Measurements from ENCODE around the gene PABPC3. TPM values are rescaled to one million over a fixed set of nuclear protein-coding genes. Genes with fewer than 3 reads are reported as not detected.

PABPC3 gene
- total RNA-seq, 3 donors from 2014 or later, result 0.17 to 0.22 TPM; not detected in 1

DNA sequence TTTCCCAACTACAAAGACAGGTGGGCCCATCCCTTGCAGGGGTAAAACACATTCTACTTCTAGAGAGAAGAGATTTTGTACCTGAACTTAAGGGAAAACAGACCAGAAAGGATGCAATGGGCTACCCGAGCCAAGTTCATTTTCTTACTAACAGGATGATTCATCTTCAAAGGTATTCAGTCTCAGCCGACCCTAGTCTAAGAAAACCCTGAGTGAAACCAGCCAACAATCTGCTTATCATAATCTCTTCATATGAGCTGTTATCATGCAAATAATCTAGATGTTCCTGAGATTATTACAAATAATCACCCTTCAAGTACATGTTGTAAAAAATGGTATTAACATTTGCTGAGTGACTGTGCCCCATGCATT, 15.6 kb downstream of the PABPC3 start:
- ATAC-seq, result no peak
- intact Hi-C loops (cut with DNase I, micrococcal nuclease), result no loop called here
- H3K4me1 ChIP-seq (ENCODE audit: low read depth), result no peaks in the 10 kb centered on the region
- H3K9me3 ChIP-seq, result no peaks in the 10 kb centered on the region
- no peaks in the 10 kb centered on the region for H3K36me3 ChIP-seq (ENCODE audit: low read depth)
- DNase-seq, result no peak
- TF ChIP-seq, protein P1, sequence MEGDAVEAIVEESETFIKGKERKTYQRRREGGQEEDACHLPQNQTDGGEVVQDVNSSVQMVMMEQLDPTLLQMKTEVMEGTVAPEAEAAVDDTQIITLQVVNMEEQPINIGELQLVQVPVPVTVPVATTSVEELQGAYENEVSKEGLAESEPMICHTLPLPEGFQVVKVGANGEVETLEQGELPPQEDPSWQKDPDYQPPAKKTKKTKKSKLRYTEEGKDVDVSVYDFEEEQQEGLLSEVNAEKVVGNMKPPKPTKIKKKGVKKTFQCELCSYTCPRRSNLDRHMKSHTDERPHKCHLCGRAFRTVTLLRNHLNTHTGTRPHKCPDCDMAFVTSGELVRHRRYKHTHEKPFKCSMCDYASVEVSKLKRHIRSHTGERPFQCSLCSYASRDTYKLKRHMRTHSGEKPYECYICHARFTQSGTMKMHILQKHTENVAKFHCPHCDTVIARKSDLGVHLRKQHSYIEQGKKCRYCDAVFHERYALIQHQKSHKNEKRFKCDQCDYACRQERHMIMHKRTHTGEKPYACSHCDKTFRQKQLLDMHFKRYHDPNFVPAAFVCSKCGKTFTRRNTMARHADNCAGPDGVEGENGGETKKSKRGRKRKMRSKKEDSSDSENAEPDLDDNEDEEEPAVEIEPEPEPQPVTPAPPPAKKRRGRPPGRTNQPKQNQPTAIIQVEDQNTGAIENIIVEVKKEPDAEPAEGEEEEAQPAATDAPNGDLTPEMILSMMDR (IDR thresholded peaks at IDR 0.05), result no peak
- no peak overlapping the region for H3K4me3 ChIP-seq

DNA sequence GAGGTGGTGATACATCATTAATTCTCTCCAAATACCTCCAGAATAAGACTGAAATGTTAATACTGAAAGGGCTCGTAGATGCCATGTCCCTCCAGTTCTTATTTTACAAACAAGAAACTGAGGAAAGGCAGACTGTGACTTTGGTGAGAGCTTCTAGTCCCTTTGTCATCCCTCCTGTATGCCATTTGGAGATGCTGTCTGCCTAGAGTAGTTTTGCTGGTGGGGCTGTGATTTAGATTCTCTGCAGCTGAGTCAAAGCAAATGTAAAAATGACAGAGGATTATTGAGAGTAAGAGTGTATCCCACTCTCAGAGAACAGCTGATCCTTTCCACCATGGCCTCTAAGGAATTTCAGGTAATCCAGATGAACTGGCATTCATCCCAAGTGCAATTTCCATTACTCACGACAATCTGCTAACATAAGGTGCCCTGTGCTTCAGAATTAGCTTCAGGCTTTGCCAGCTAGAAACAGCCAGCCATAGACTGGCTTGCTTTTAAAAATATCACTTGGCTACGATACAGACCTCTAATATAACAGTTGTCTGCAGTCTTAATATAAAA, 16.8 kb downstream of the PABPC3 start:
- Histone ChIP-seq H3K4me1 (ENCODE audit: low read depth) (no peaks in the 10 kb centered on the region), H3K9me3 (no peaks in the 10 kb centered on the region), H3K4me3 (no peak overlapping the region), H3K36me3 (ENCODE audit: low read depth) (no peaks in the 10 kb centered on the region)
- DNase-seq, result no peak
- no peak for ATAC-seq
- TF ChIP-seq, protein P1 (IDR thresholded peaks at IDR 0.05), result no peak
- intact Hi-C loops (cut with DNase I, micrococcal nuclease), result no loop called here

DNA sequence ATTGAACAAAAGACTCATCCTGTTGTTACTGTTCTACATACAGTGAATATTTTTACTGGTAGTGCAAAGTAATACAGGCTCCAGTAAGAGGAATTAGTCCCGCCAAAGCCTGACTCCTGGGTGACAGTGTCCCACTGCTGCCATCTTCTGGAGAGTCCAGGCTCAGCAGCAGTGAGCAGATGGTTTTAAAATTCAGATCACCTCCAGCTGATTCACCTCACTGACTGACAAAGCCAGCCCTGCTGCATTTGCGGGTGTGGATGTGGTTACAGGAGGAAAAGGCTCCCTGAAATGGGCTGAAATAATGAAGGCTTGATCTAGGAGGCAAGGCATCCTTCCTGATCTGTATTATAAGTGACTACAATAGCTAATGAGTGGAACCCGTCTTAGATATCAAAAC, 18.3 kb downstream of the PABPC3 start:
- DNase-seq (peak in 2 of 3 donors; percentile 73 to 79), ATAC-seq (peak; percentile 85)
- TF ChIP-seq, protein P1 (IDR thresholded peaks at IDR 0.05), result peak; percentile 51
- H3K9me3 ChIP-seq, result no peaks in the 10 kb centered on the region
- H3K4me3 ChIP-seq, result no peak overlapping the region
- H3K4me1 ChIP-seq (ENCODE audit: low read depth), result no peaks in the 10 kb centered on the region
- no peaks in the 10 kb centered on the region for H3K36me3 ChIP-seq (ENCODE audit: low read depth)
- intact Hi-C loops (cut with DNase I, micrococcal nuclease), result no loop called here

DNA sequence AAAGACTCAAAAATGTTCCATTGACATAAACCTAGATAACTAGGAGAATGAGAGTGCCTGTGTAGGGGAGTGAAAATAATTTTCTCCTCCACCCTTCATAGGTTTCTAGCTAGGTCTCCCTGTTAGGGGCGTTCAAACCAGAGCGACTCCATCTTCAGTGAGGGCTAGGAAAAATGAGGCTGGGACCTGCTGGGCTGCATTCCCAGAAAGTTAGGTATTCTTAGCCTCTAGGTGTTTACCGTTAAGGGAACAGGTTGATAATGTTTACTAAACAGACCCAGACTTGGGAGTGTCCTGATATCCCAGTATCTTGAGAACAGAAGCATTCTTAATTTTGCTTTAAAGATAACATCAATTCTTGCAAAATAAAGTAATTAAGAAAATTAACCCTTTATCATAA, 20.1 kb downstream of the PABPC3 start:
- ATAC-seq (no peak), DNase-seq (no peak)
- TF ChIP-seq, protein P1 (IDR thresholded peaks at IDR 0.05), result no peak
- intact Hi-C loops (cut with DNase I, micrococcal nuclease), result no loop called here
- Histone ChIP-seq H3K4me1 (ENCODE audit: low read depth) (no peaks in the 10 kb centered on the region), H3K9me3 (no peaks in the 10 kb centered on the region), H3K36me3 (ENCODE audit: low read depth) (no peaks in the 10 kb centered on the region), H3K4me3 (no peak overlapping the region)

DNA sequence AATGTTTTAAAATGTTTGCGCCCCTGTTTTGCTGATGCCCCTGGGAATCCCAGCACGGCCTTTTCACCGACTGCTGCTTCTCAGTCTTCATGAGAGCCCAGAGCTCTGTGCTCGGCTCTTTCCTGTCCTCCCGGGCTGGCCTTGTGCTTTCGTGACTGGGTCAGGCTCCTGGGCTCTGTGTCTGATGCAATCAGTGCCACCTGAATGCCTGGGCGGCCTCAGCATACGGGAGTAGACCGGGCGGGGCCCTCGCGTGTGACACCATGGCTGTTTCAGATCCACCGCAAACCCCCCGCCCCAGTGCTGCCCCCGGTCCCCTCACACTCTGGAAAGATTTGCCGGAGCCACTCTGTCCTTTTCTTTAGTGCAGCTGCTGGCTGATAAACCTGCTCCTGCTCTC, 21.4 kb downstream of the PABPC3 start:
- Histone ChIP-seq H3K4me1 (ENCODE audit: low read depth) (no peaks in the 10 kb centered on the region), H3K36me3 (ENCODE audit: low read depth) (no peaks in the 10 kb centered on the region), H3K9me3 (no peaks in the 10 kb centered on the region), H3K4me3 (no peak overlapping the region)
- no peak for ATAC-seq
- TF ChIP-seq, protein P1 (IDR thresholded peaks at IDR 0.05), result no peak
- DNase-seq, result no peak
- intact Hi-C loops (cut with DNase I, micrococcal nuclease), result no loop called here

DNA sequence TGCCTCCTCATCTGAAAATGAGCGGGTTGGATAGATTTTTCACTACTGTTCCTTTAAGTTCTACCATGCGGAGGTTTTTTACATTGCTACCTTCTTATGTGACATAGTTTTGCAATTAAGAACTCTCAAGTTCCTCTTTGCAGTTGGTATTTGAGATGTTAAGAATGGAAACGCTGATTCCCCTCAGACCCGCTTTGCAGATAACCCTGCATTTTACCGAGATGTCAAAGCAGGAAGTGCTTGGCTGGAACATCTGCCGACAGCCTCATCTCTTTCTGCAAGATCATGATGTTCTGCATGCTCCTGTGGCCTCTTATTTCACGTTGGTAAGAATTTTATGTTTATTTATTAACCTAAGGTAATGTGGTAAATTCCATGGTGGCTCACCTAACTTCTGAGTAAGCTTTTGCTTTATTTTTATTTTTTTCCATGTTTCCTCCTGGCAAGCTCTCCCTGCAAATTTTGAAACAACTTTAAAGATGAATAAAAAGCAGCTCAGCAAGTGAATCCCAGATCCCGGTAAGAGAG, 22.5 kb downstream of the PABPC3 start:
- intact Hi-C loops (cut with DNase I, micrococcal nuclease), result no loop called here
- DNase-seq (no peak), ATAC-seq (no peak)
- Histone ChIP-seq H3K9me3 (no peaks in the 10 kb centered on the region), H3K36me3 (ENCODE audit: low read depth) (no peaks in the 10 kb centered on the region), H3K4me3 (no peak overlapping the region), H3K4me1 (ENCODE audit: low read depth) (no peaks in the 10 kb centered on the region)
- TF ChIP-seq, protein P1 (IDR thresholded peaks at IDR 0.05), result no peak
